ENCODE data around the gene SLC12A7.
"Not testable (repeated sequence)": the region's sequence is repeated elsewhere in the genome, so short reads cannot be mapped to it uniquely, and the experiment has no call there.

Gene SLC12A7

DNA sequence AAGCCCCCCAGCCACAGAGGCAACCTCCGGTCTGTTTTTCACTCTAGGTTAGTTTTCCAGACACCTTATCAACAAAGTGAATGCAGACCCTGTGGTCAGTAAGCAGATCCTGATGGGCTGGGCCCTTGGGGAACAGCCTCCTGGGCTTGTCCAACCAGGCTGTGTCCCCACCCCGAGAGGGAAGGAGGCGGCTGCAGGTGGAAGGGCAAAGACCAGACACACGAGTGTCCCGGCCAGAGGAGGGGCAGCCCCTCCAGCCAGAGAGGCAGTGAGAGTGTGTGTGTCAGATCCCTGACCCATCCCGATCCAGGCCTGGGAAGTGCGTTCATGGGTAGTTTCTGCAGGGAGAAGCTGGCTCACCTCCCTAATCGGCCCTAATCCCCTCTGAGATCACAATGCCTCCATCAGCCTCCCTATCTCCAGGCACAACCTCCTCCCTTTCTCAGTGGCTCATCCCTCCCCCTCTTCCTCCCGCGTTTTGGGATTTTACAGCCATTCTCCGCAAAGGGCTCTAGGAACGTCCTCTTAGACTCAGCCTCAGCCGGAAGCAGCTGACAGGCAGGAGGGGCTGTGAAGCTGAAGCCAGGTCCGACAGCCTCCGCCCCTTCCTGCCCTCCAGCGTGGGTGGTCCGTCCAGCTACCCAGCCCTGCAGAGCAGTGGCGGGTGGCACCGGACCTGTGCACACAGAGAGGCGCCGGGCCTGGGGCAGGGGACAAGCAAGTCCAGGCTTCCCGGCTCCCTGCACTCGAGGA is 9.7 kb downstream of the SLC12A7 start:
- TF ChIP-seq, protein P1, sequence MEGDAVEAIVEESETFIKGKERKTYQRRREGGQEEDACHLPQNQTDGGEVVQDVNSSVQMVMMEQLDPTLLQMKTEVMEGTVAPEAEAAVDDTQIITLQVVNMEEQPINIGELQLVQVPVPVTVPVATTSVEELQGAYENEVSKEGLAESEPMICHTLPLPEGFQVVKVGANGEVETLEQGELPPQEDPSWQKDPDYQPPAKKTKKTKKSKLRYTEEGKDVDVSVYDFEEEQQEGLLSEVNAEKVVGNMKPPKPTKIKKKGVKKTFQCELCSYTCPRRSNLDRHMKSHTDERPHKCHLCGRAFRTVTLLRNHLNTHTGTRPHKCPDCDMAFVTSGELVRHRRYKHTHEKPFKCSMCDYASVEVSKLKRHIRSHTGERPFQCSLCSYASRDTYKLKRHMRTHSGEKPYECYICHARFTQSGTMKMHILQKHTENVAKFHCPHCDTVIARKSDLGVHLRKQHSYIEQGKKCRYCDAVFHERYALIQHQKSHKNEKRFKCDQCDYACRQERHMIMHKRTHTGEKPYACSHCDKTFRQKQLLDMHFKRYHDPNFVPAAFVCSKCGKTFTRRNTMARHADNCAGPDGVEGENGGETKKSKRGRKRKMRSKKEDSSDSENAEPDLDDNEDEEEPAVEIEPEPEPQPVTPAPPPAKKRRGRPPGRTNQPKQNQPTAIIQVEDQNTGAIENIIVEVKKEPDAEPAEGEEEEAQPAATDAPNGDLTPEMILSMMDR (IDR thresholded peaks at IDR 0.05) = no peak
- Histone ChIP-seq H3K4me3 (no peak overlapping the region), H3K27me3 (no peaks in the 10 kb centered on the region), H3K9me3 (no peaks in the 10 kb centered on the region), H3K4me1 (peaks cover 0 to 38% (median 14%) of the 10 kb centered on the region in 4 donors), H3K36me3 (peaks cover 0 to 4% (median 0%) of the 10 kb centered on the region in 3 donors), H3K27ac (no peak overlapping the region)
- intact Hi-C loops (cut with DNase I; ENCODE audit: low total_unique reads) = no loop called here
- DNase-seq = no peak

DNA sequence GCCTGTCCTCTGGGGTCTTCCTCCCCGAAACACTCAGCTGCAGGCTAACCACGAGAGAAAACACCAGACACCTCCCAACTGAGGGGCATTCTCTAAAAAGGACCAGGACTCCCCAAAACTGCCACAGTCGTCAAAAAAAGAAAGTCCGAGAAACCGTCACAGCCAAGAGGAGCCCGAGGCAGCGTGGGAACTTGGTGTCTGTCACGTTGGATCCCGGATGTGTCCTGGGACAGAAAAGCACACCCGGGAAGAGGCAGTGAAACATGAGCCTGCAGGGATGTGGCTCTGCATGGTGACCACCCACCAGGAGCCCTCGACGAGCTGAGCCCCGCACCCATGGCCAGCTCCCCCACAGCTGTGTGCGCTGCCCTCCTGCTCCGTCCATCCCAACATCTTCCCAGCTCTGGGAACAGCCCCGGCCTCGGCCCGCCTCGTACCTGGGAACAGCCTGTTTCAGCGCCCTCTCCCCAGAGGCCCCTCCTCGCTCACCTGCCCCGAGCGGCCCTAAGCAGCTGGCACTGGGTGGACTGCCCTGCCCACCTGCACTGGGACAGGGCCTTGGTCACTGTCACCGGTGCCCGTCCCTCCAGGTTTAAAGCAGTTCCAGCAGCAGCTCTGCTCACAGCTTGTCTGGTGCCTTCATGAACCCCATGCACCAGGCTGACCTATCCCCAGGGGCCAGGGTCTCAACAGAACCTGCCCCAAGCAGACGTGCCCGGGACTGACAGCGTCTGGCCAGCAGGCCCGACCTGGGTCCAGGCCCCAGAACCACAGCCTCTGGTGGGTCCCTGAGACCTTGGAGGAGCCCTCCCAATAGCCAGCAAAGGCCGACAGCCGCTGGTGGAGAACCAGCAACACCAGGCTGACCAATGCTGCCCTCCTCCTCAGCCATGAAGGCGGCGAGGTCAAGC is 10.9 kb downstream of the SLC12A7 start:
- peaks cover 0 to 34% (median 14%) of the 10 kb centered on the region in 4 donors for H3K4me1 ChIP-seq
- intact Hi-C loops (cut with DNase I; ENCODE audit: low total_unique reads) = no loop called here
- DNase-seq = no peak

DNA sequence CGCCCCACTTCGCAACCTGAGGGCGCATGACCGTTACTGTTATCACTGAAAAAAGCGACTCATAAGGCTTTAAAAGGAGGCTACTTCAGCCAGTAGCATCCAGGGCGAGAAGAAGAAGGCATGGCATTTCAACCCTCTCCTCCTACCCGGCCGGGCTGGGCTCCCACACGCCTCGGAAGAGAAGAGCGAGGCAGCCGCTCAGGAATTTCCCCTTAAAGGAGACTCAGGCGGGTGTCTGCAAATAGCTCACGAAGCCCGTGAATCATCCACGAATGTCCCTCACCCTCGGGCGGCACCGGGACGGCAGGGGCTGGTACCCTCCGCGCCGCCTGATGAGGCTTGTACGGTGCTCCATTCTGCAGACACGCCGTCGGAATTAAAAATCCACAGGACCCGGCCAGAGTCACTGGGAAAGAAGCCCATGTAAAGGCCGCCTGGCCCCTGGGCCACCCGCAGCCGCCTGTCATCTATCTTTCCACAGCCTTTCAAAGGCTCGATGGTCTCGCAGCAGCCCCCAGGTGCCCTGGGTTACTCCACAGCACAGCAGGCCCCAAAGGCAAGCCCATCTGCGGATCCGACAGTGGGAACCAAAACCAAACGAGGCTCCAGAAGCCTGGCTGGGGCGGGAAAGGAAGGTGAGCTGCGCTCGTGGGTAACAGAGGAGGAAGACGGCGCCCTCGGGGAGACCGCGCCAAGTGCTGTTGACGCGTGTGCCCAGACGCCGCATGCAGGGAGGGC is 11.8 kb downstream of the SLC12A7 start:
- Histone ChIP-seq H3K27ac (no peak overlapping the region), H3K4me1 (peaks cover 0 to 30% (median 14%) of the 10 kb centered on the region in 4 donors), H3K27me3 (no peaks in the 10 kb centered on the region), H3K4me3 (no peak overlapping the region), H3K36me3 (peaks cover 0 to 12% (median 0%) of the 10 kb centered on the region in 3 donors), H3K9me3 (no peaks in the 10 kb centered on the region)
- no peak for DNase-seq
- TF ChIP-seq, protein P1 (IDR thresholded peaks at IDR 0.05) = no peak
- intact Hi-C loops (cut with DNase I; ENCODE audit: low total_unique reads) = no loop called here

More for the DNA sequence above, 10.9 kb downstream of the SLC12A7 start:
- TF ChIP-seq, protein P1 (IDR thresholded peaks at IDR 0.05) = no peak
- peaks cover 0 to 3% (median 0%) of the 10 kb centered on the region in 3 donors for H3K36me3 ChIP-seq
- H3K9me3 ChIP-seq = no peaks in the 10 kb centered on the region
- no peak overlapping the region for H3K4me3 ChIP-seq
- H3K27me3 ChIP-seq = no peaks in the 10 kb centered on the region
- H3K27ac ChIP-seq = no peak overlapping the region

DNA sequence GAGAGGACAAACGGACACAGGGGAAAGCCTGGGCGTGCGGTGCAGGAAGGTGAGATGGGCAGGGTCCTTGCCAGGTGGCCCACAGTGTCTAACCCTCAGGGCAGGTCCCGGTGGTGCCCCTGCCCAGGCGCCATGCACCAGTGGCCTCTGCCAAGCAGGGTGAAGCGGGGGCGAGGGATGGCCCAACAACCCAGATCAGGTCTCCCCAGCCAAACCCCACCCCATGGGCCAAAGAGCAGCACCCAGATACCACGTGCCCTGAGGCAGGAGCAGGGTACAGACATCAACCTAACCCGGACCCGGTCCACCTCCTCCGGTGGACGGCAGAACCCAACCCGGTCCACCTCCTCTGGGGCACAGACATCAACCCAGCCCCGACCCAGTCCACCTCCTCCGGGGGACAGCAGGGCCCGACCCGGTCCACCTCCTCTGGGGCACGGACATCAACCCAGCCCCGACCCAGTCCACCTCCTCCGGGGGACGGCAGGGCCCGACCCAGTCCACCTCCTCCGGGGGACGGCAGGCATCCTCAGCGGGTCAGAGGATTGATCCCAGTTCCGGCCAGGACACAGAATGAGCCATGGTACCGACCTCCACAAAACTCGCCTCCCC is 12.8 kb downstream of the SLC12A7 start:
- Histone ChIP-seq H3K4me3 (no peak overlapping the region), H3K27me3 (no peaks in the 10 kb centered on the region), H3K4me1 (peaks cover 0 to 27% (median 10%) of the 10 kb centered on the region in 4 donors), H3K9me3 (no peaks in the 10 kb centered on the region), H3K27ac (no peak overlapping the region), H3K36me3 (peaks cover 0 to 12% (median under 1%) of the 10 kb centered on the region in 3 donors)
- no peak for DNase-seq
- TF ChIP-seq, protein P1 (IDR thresholded peaks at IDR 0.05) = no peak
- intact Hi-C loops (cut with DNase I; ENCODE audit: low total_unique reads) = no loop called here

DNA sequence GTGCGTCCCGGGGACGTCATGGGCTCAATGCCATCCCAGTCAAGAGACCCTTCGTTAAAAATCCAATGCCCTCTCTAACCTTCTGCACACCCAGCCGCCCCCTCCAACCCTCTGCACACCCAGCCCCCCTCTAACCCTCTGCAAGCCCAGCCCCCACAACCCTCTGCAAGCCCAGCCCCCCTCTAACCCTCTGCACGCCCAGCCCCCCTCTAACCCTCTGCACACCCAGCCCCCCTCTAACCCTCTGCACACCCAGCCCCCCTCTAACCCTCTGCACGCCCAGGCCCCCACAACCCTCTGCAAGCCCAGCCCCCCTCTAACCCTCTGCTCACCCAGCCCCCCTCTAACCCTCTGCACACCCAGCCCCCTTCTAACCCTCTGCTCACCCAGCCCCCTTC is 13.9 kb downstream of the SLC12A7 start:
- H3K4me1 ChIP-seq = peaks cover 0 to 16% (median under 1%) of the 10 kb centered on the region in 4 donors

More for the DNA sequence above, 13.9 kb downstream of the SLC12A7 start:
- H3K4me3 ChIP-seq; DNase-seq; H3K9me3 ChIP-seq; H3K27me3 ChIP-seq; intact Hi-C loops (cut with DNase I; ENCODE audit: low total_unique reads); H3K27ac ChIP-seq: not testable (repeated sequence)
- peaks cover 0 to 21% (median 12%) of the 10 kb centered on the region in 3 donors for H3K36me3 ChIP-seq
